HG03432 (cell line): ENCODE results near the gene PLRG1.

Source experiments
- ATAC-seq: cut with Tn5 transposase; IDR thresholded peaks from one replicate; pipeline ENCODE4 v1.9.1; 2021; ENCODE audit warnings: mild to moderate bottlenecking, moderate library complexity; ENCODE audit not compliant: unreplicated experiment

Gene PLRG1

GRCh38 chr4:154574311-154574710, 24.1 kb upstream of the PLRG1 start:
- no peak for ATAC-seq

- ATAC-seq = no peak
These were observed 23.1 kb upstream of the PLRG1 start for GRCh38 chr4:154573190-154573870.

DNA sequence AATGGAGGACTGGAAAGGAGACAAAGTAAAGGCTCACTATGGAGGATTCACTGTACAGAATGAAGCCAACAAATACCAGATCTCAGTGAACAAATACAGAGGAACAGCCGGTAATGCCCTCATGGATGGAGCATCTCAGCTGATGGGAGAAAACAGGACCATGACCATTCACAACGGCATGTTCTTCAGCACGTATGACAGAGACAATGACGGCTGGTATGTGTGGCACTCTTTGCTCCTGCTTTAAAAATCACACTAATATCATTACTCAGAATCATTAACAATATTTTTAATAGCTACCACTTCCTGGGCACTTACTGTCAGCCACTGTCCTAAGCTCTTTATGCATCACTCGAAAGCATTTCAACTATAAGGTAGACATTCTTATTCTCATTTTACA, 19.4 kb upstream of the PLRG1 start:
- no peak for ATAC-seq

DNA sequence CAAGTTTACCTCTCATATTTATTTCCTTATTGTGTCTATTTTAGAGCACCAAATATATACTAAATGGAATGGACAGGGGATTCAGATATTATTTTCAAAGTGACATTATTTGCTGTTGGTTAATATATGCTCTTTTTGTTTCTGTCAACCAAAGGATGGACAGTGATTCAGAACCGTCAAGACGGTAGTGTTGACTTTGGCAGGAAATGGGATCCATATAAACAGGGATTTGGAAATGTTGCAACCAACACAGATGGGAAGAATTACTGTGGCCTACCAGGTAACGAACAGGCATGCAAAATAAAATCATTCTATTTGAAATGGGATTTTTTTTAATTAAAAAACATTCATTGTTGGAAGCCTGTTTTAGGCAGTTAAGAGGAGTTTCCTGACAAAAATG, 18.8 kb upstream of the PLRG1 start:
- no peak for ATAC-seq

- ATAC-seq = no peak
These were observed 16.5 kb upstream of the PLRG1 start for GRCh38 chr4:154566639-154567204.

GRCh38 chr4:154565704-154566103, 15.5 kb upstream of the PLRG1 start:
- ATAC-seq = no peak

GRCh38 chr4:154564311-154564710, 14.1 kb upstream of the PLRG1 start:
- ATAC-seq = no peak

DNA sequence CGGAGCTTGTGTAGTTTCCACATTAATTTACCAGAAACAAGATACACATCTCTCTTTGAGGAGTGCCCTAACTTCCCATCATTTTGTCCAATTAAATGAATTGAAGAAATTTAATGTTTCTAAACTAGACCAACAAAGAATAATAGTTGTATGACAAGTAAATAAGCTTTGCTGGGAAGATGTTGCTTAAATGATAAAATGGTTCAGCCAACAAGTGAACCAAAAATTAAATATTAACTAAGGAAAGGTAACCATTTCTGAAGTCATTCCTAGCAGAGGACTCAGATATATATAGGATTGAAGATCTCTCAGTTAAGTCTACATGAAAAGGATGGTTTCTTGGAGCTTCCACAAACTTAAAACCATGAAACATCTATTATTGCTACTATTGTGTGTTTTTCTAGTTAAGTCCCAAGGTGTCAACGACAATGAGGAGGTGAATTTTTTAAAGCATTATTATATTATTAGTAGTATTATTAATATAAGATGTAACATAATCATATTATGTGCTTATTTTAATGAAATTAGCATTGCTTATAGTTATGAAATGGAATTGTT, 12.6 kb upstream of the PLRG1 start, which contains the start of gene FGB:
Gene FGB (plus strand): TSS at position 315 of the 558 bp plus-strand sequence. CDS start 8 bp downstream, at position 323.
- no peak for ATAC-seq

GRCh38 chr4:154560824-154561231, 10.6 kb upstream of the PLRG1 start:
- peak; percentile 10 for ATAC-seq

DNA sequence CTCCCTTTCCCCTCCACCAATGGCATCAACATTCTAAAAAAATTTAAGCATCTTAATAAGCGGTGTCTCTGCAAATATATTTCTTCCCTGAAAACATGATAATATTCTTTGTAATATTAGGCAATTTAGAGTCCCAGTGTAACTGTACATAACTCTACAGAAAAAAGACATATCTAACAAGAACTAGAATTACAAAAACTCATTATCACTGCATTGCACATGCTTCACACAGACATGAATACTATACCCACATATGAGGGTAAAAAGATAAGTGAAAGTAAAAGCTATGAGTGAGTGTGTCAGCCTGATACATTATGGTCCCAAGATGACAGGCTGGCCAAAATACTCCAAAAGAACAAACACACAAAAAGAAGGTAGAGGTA, 10.2 kb upstream of the PLRG1 start:
- ATAC-seq = peak; percentile 45

DNA sequence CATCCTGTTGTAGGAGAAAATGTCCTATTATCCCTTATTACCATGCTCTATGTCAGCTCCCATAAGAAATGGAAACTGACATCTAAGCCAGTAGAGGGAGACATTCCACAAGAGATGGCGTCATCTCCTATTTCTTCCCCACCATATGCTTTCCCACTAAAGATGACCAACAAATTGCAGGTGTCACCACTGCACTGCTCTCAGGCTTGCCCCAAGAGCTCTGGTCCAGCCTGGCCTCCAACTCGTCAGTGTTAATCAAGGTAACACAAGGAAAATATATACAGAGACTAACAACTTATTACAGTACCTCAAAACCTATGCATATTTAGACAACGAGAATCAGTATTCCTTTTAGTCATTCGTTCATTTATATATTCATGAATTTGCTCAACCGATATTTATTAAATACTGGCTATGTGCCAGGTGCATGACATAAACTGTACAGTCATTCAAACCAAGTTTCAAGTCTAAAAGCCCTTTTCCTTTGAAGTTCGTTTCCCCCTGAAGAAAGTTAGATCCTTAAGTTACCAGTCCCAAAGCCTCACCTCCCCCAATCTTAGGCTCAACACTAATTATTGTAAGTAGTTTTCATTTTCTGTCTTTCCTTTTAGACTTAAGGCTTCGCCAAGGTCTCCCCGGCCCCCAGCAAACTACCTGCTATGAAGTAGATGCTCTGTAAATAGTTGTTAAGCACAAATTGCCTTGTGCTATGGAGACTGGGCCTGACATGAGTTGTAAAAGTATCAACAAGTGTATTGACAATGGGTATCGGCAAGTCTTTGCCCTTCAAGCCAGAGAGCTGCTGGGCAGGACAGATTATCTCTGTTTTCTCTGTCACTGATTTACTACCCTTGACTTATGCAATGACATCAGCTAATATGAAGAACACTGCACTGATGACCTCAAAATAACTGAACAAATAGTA, 9.6 kb upstream of the PLRG1 start:
- ATAC-seq = peak; percentile 91

DNA sequence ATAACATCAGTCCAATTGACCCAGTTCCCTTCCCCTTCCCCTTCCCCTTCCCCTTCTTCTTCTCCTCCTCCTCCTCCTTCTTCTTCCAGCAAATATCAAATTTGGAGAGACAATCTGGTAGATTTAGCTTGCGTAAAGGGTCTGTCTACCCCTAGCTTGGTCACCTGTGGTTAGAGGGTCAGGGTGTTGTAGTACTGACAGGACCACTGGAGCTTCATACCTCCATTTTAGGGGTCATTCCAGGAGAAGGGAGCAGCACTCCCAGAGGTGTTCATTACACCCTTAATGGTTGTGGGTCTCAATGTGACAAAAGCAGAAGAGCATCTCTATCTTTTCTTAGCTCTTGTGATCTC, 8.9 kb upstream of the PLRG1 start:
- ATAC-seq = peak; percentile 27

GRCh38 chr4:154551872-154552686, 1.9 kb upstream of the PLRG1 start:
- peak; percentile 48 for ATAC-seq

GRCh38 chr4:154545689-154546088, 4.5 kb downstream of the PLRG1 start:
- no peak for ATAC-seq

DNA sequence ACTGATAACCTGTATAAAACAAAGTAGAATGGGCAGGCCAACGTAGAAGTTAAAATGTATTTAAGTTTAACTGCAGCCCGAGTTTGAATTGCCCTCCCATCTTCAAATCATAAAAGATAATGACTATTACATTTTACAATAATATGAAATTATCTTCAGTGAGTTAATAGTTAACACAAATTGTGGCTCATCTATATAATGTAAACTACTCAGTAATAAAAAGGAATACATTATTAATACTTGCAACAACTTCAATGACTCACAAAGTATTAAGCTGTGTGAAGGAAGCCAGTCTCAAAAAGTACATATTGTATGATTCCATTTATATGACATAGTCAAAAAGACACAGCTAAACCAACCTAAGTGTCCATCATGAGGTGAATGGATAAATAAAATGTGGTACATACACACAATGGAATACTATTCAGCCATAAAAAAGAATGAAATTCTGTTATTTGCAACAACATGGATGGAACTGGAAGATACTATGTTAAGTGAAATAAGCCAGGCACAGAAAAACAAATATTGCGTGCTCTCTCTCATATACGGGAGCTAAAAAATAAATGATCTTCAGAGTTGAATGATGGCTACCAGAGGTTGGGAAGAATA, 7.8 kb downstream of the PLRG1 start:
- ATAC-seq = no peak

DNA sequence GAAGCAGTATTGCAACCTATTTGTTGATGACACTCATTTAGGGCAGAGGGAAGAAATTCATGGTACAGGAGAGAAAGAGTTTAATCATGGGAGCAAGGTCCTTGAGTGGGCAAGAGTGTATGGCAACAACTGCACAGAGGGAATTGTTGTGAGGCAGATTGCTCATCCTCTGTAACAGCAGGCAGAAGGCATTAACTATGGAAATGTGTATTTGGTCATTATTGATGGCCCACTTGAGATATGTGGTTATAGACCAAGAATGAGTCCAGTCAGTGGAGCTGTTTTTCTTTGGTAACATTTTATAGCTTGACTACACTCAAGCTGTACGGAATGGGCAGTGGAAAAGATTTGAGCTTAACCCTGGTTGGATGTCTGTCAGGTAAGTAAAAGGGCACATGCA, 15.9 kb downstream of the PLRG1 start:
- no peak for ATAC-seq

- no peak for ATAC-seq
These were observed 20.3 kb downstream of the PLRG1 start for GRCh38 chr4:154529728-154530519.

DNA sequence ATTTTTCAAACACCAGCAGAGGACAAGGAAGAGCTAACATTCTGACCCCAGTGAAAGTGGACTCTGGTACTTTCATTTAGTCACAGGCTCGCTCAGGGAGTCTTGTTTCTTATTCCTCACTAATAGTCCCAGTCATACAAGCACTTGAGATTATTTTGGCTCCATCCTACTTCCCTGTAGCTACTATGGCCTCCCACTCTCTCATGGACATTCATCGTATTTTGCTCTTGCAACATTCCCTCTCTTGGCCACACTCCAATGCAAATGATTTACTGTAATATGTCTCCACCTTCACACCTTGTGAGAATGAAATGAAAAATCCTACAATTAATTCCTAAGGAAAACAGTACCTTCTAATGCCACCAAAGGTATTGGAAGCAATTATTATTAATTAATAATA, 21.3 kb downstream of the PLRG1 start:
- no peak for ATAC-seq

DNA sequence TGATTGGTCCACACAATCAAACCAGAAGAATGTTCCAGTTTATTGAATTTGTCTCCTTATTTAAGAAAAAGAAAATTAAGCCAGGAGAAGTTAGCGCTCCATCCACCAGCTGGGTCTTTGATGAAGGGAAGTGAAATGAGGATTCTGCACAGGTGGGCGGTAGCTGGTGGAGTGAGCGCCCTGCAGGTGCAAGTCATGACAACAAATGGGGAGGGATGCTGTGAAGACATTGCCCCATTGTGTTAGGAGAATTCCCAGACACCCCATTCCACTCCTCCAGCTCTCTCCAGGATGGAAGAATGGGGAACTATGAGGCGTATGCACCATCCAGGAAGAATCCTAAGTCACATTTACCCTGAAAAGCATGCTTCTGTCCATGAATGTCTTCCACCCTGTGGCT, 22.9 kb downstream of the PLRG1 start:
- ATAC-seq = no peak
